Fibroblast of lung (primary cell): Measurements from ENCODE around the gene MGAT4C. TPM values are rescaled to one million over a fixed set of nuclear protein-coding genes. Genes with fewer than 3 reads are reported as not detected.

ENCODE experiments used
- DNase-seq, 2 donors: peaks; one replicate each; pipeline versions ENCODE4 v3.0.0 to v3.0.0-alpha.2; 2010; ENCODE audit warnings: low read depth in 2 of 2
- H2AFZ ChIP-seq: 2 replicates; pipeline ENCODE4 v1.5.1; 2012; ENCODE audit warnings: low read length, control low read depth, inconsistent platforms
- H3K27ac ChIP-seq: 2 replicates; pipeline ENCODE4 v1.5.1; 2011; ENCODE audit warnings: low read length, control low read depth; ENCODE audit not compliant: insufficient read depth
- H3K27me3 ChIP-seq: 2 replicates; pipeline ENCODE4 v1.5.1; 2011; ENCODE audit warnings: mild to moderate bottlenecking, low read length; ENCODE audit not compliant: control insufficient read depth, insufficient read depth
- H3K36me3 ChIP-seq: 2 replicates; pipeline ENCODE4 v1.5.1; 2011; ENCODE audit warnings: low read length; ENCODE audit not compliant: control insufficient read depth, insufficient read depth
- H3K4me1 ChIP-seq: 2 replicates; pipeline ENCODE4 v1.5.1; 2011; ENCODE audit warnings: low read length; ENCODE audit not compliant: control insufficient read depth, insufficient read depth; ENCODE audit errors: extremely low read depth
- H3K4me2 ChIP-seq: 2 replicates; pipeline ENCODE4 v1.5.1; 2011; ENCODE audit warnings: low read length, control low read depth; ENCODE audit not compliant: insufficient read depth; ENCODE audit errors: extremely low read depth
- H3K4me3 ChIP-seq, 4 experiments: fragments of 200-600 bp in 1 of 4; sonication (generic) in 1 of 4; replicated peaks in 1 of 4; 2 replicates each; pipeline ENCODE4 v1.5.1; 2011 to 2016; ENCODE audit warnings: low read length in 4 of 4, low read depth in 3 of 4, mild to moderate bottlenecking in 3 of 4, control low read depth in 2 of 4, inconsistent platforms in 1 of 4, mixed read lengths in 1 of 4; ENCODE audit not compliant: insufficient read depth in 1 of 4; ENCODE audit errors: control extremely low read depth in 1 of 4
- H3K79me2 ChIP-seq: 2 replicates; pipeline ENCODE4 v1.5.1; 2012; ENCODE audit warnings: mild to moderate bottlenecking, low read length, inconsistent platforms; ENCODE audit not compliant: control insufficient read depth, insufficient read depth
- H3K9ac ChIP-seq: 2 replicates; pipeline ENCODE4 v1.5.1; 2011; ENCODE audit warnings: mild to moderate bottlenecking, low read length, control low read depth; ENCODE audit not compliant: insufficient read depth
- H3K9me3 ChIP-seq: 2 replicates; pipeline ENCODE4 v1.5.1; 2012; ENCODE audit warnings: low read depth, low read length; ENCODE audit not compliant: control insufficient read depth, insufficient read depth
- H4K20me1 ChIP-seq: 2 replicates; pipeline ENCODE4 v1.5.1; 2011; ENCODE audit warnings: low read length; ENCODE audit not compliant: control insufficient read depth, insufficient read depth; ENCODE audit errors: extremely low read depth
- CTCF ChIP-seq, 2 donors: IDR thresholded peaks in 1 of 2; conservative IDR thresholded peaks in 1 of 2; 1 replicate in 1 of 2; 2 replicates in 1 of 2; pipeline ENCODE4 v1.5.1; 2011 to 2012; ENCODE audit warnings: low read length in 2 of 2, control low read depth in 1 of 2, inconsistent platforms in 1 of 2, low read depth in 1 of 2, mild to moderate bottlenecking in 1 of 2
- EZH2 ChIP-seq: IDR thresholded peaks from 2 replicates; pipeline ENCODE4 v1.5.1; 2012; ENCODE audit warnings: low read length, control low read depth, mild to moderate bottlenecking; ENCODE audit errors: missing control alignments
- polyA plus RNA-seq, 2 donors: library from polyadenylated mRNA; depleted of rRNA in 1 of 2; stranded (reverse) in 1 of 2; unstranded in 1 of 2; fragments of >200 nt; gene quantifications; 2 replicates each; pipeline ENCODE4 v1.2.1, GENCODE V29; 2011 to 2012; ENCODE audit warnings: missing spikeins in 1 of 2
- total RNA-seq: library from RNA; depleted of rRNA; stranded (reverse); fragments of >200 nt; gene quantifications from 2 replicates; pipeline ENCODE4 v1.2.1, GENCODE V29; 2014

MGAT4C gene
- total and polyA plus RNA-seq, 2 donors (not counting 1 experiment from before 2014, with no cell fraction given): not detected

GRCh38 chr12:86148612-86149011, 107.6 kb downstream of the MGAT4C start:
- no peak overlapping the region for H3K27ac ChIP-seq
- no peak for TF ChIP-seq CTCF (conservative IDR thresholded peaks at IDR 0.05 in 1 of 2, IDR thresholded peaks at IDR 0.05 in 1 of 2; ENCODE audit: low read depth in 1 of 2, low read length in 2 of 2)
- no peak for TF ChIP-seq EZH2
- H4K20me1 ChIP-seq: no peaks in the 10 kb centered on the region
- H3K27me3 ChIP-seq: no peaks in the 10 kb centered on the region
- no peaks in the 10 kb centered on the region for H3K36me3 ChIP-seq
- no peaks in the 10 kb centered on the region for H3K79me2 ChIP-seq
- H3K9ac ChIP-seq: no peak overlapping the region
- no peaks in the 10 kb centered on the region for H3K4me1 ChIP-seq
- no peaks in the 10 kb centered on the region for H3K9me3 ChIP-seq
- H2AFZ ChIP-seq: no peak overlapping the region
- peak in 1 of 2 donors; percentile 46 for DNase-seq
- H3K4me3 ChIP-seq: no peak overlapping the region
- no peak overlapping the region for H3K4me2 ChIP-seq

- Histone ChIP-seq H3K4me1 (no peaks in the 10 kb centered on the region), H3K27ac (no peak overlapping the region), H3K79me2 (no peaks in the 10 kb centered on the region), H2AFZ (no peak overlapping the region), H4K20me1 (no peaks in the 10 kb centered on the region), H3K36me3 (no peaks in the 10 kb centered on the region), H3K4me2 (no peak overlapping the region), H3K4me3 (no peak overlapping the region), H3K9me3 (no peaks in the 10 kb centered on the region), H3K27me3 (no peaks in the 10 kb centered on the region), H3K9ac (no peak overlapping the region)
- DNase-seq: no peak
- TF ChIP-seq EZH2 (no peak), CTCF (conservative IDR thresholded peaks at IDR 0.05 in 1 of 2, IDR thresholded peaks at IDR 0.05 in 1 of 2; ENCODE audit: low read depth in 1 of 2, low read length in 2 of 2) (no peak)
Observed at GRCh38 chr12:86148071-86148470, 108.1 kb downstream of the MGAT4C start.

GRCh38 chr12:86145156-86145555, 111.0 kb downstream of the MGAT4C start:
- no peak overlapping the region for H3K27ac ChIP-seq
- H3K36me3 ChIP-seq: no peaks in the 10 kb centered on the region
- DNase-seq: no peak
- no peaks in the 10 kb centered on the region for H3K9me3 ChIP-seq
- H4K20me1 ChIP-seq: no peaks in the 10 kb centered on the region
- no peak overlapping the region for H3K4me2 ChIP-seq
- H3K27me3 ChIP-seq: no peaks in the 10 kb centered on the region
- H3K79me2 ChIP-seq: no peaks in the 10 kb centered on the region
- no peak overlapping the region for H3K4me3 ChIP-seq
- TF ChIP-seq CTCF (conservative IDR thresholded peaks at IDR 0.05 in 1 of 2, IDR thresholded peaks at IDR 0.05 in 1 of 2; ENCODE audit: low read depth in 1 of 2, low read length in 2 of 2): no peak
- no peak for TF ChIP-seq EZH2
- no peaks in the 10 kb centered on the region for H3K4me1 ChIP-seq
- no peak overlapping the region for H2AFZ ChIP-seq
- no peak overlapping the region for H3K9ac ChIP-seq
